H9 (cell line): ENCODE data around the gene MPP1. TPM values are rescaled to one million over a fixed set of nuclear protein-coding genes. Genes with fewer than 3 reads are reported as not detected.

ENCODE experiments used
- DNase-seq: peaks from one replicate; pipeline ENCODE4 v3.0.0-alpha.2; 2017
- H2AFZ ChIP-seq: one replicate; pipeline ENCODE4 v1.6.1; 2013; ENCODE audit warnings: mild to moderate bottlenecking, low read length, control low read depth, moderate library complexity
- H2AK5ac ChIP-seq: 2 replicates; pipeline ENCODE4 v1.6.1; 2013; ENCODE audit warnings: low read length, control low read depth, mixed read lengths; ENCODE audit not compliant: insufficient read length
- H2BK120ac ChIP-seq: one replicate; pipeline ENCODE4 v1.6.1; 2013; ENCODE audit warnings: low read depth, mild to moderate bottlenecking, low read length, control low read depth, inconsistent platforms; ENCODE audit not compliant: poor library complexity, severe bottlenecking
- H2BK12ac ChIP-seq: 2 replicates; pipeline ENCODE4 v1.6.1; 2013; ENCODE audit warnings: low read length, control low read depth, mixed read lengths, low read depth; ENCODE audit not compliant: insufficient read length
- H2BK15ac ChIP-seq: 2 replicates; pipeline ENCODE4 v1.6.1; 2013; ENCODE audit warnings: low read depth, low read length, control low read depth
- H2BK20ac ChIP-seq: one replicate; pipeline ENCODE4 v1.6.1; 2013; ENCODE audit warnings: low read depth, mild to moderate bottlenecking, low read length, control low read depth, inconsistent platforms; ENCODE audit not compliant: poor library complexity, severe bottlenecking
- H2BK5ac ChIP-seq: 2 replicates; pipeline ENCODE4 v1.6.1; 2013; ENCODE audit warnings: low read length, control low read depth, mixed read lengths; ENCODE audit not compliant: insufficient read length
- H3K14ac ChIP-seq: 2 replicates; pipeline ENCODE4 v1.6.1; 2013; ENCODE audit warnings: low read length, control low read depth; ENCODE audit not compliant: insufficient read depth
- H3K18ac ChIP-seq: 2 replicates; pipeline ENCODE4 v1.6.1; 2013; ENCODE audit warnings: low read depth, mild to moderate bottlenecking, mixed read lengths, low read length, control low read depth; ENCODE audit not compliant: insufficient read length
- H3K23ac ChIP-seq: 2 replicates; pipeline ENCODE4 v1.6.1; 2013; ENCODE audit warnings: low read length, control low read depth, mixed read lengths, low read depth; ENCODE audit not compliant: insufficient read length
- H3K23me2 ChIP-seq: 2 replicates; pipeline ENCODE4 v1.6.1; 2013; ENCODE audit warnings: low read depth, mild to moderate bottlenecking, mixed read lengths, low read length, control low read depth; ENCODE audit not compliant: insufficient read length, poor library complexity, severe bottlenecking
- H3K27ac ChIP-seq: 2 replicates; pipeline ENCODE4 v1.5.1; 2013; ENCODE audit warnings: low read length, control low read depth, mixed read lengths, low read depth; ENCODE audit not compliant: insufficient read length
- H3K27me3 ChIP-seq: 2 replicates; pipeline ENCODE4 v1.6.1; 2013; ENCODE audit warnings: low read length, control low read depth, inconsistent platforms; ENCODE audit not compliant: insufficient read depth
- H3K4ac ChIP-seq: 2 replicates; pipeline ENCODE4 v1.6.1; 2013; ENCODE audit warnings: low read depth, mild to moderate bottlenecking, control low read depth, inconsistent platforms, low read length, moderate library complexity
- H3K4me1 ChIP-seq: 2 replicates; pipeline ENCODE4 v1.6.1; 2013; ENCODE audit warnings: low read length, control low read depth, inconsistent platforms; ENCODE audit not compliant: insufficient read depth
- H3K4me2 ChIP-seq: 2 replicates; pipeline ENCODE4 v1.6.1; 2013; ENCODE audit warnings: low read length, control low read depth, mixed read lengths; ENCODE audit not compliant: insufficient read length, insufficient read depth
- H3K56ac ChIP-seq: 2 replicates; pipeline ENCODE4 v1.6.1; 2013; ENCODE audit warnings: low read depth, mild to moderate bottlenecking, mixed read lengths, low read length, control low read depth; ENCODE audit not compliant: insufficient read length
- H3K79me1 ChIP-seq: 2 replicates; pipeline ENCODE4 v1.6.1; 2013; ENCODE audit warnings: low read depth, mild to moderate bottlenecking, moderate library complexity, low read length, control low read depth, inconsistent platforms; ENCODE audit not compliant: insufficient read depth, poor library complexity, severe bottlenecking
- H3K79me2 ChIP-seq: 2 replicates; pipeline ENCODE4 v1.6.1; 2013; ENCODE audit warnings: low read length, control low read depth, inconsistent platforms; ENCODE audit not compliant: insufficient read depth
- H3K9ac ChIP-seq: 2 replicates; pipeline ENCODE4 v1.6.1; 2013; ENCODE audit warnings: low read length, control low read depth, mixed read lengths; ENCODE audit not compliant: insufficient read length; ENCODE audit errors: extremely low read depth
- H3K9me3 ChIP-seq: one replicate; pipeline ENCODE4 v1.6.1; 2013; ENCODE audit warnings: low read depth, low read length, inconsistent platforms; ENCODE audit not compliant: control insufficient read depth
- H3T11ph ChIP-seq: one replicate; pipeline ENCODE4 v1.6.1; 2013; ENCODE audit warnings: mild to moderate bottlenecking, low read length, control low read depth, inconsistent platforms
- H4K20me1 ChIP-seq: one replicate; pipeline ENCODE4 v1.6.1; 2013; ENCODE audit not compliant: control insufficient read depth, insufficient read length, insufficient read depth
- H4K5ac ChIP-seq: 2 replicates; pipeline ENCODE4 v1.6.1; 2013; ENCODE audit warnings: low read depth, mild to moderate bottlenecking, mixed read lengths, low read length, control low read depth; ENCODE audit not compliant: insufficient read length
- H4K8ac ChIP-seq: replicated peaks from 2 replicates; pipeline ENCODE4 v1.6.1; 2013; ENCODE audit warnings: low read length, control low read depth, mixed read lengths, low read depth; ENCODE audit not compliant: insufficient read length
- H4K91ac ChIP-seq: 2 replicates; pipeline ENCODE4 v1.6.1; 2013; ENCODE audit warnings: low read depth, mild to moderate bottlenecking, moderate library complexity, mixed read lengths, low read length, control low read depth; ENCODE audit not compliant: insufficient read length
- H3K27ac Mint-ChIP-seq, 3 experiments: 2 replicates in 2 of 3; 3 replicates in 1 of 3; pipeline ENCODE4 v1.8.0; 2020 to 2021; ENCODE audit warnings: mixed read lengths in 3 of 3, mild to moderate bottlenecking in 1 of 3, moderate library complexity in 1 of 3
- H3K27me3 Mint-ChIP-seq: 2 replicates; pipeline ENCODE4 v1.8.0; 2021; ENCODE audit warnings: low read depth, mild to moderate bottlenecking, moderate library complexity, mixed read lengths
- H3K36me3 Mint-ChIP-seq, 3 experiments: 2 replicates in 2 of 3; 3 replicates in 1 of 3; pipeline ENCODE4 v1.8.0; 2020 to 2021; ENCODE audit warnings: low read depth in 3 of 3, mixed read lengths in 3 of 3; ENCODE audit not compliant: insufficient read depth in 1 of 3
- H3K4me1 Mint-ChIP-seq, 2 experiments: 2 replicates each; pipeline ENCODE4 v1.8.0; 2020; ENCODE audit warnings: mixed read lengths in 2 of 2
- H3K4me3 Mint-ChIP-seq, 2 experiments: 2 replicates in 1 of 2; 3 replicates in 1 of 2; pipeline ENCODE4 v1.8.0; 2020 to 2021; ENCODE audit warnings: mild to moderate bottlenecking in 2 of 2, mixed read lengths in 2 of 2, moderate library complexity in 1 of 2
- H3K9me3 Mint-ChIP-seq, 2 experiments: 2 replicates in 1 of 2; 3 replicates in 1 of 2; pipeline ENCODE4 v1.8.0; 2020; ENCODE audit warnings: mild to moderate bottlenecking in 2 of 2, mixed read lengths in 2 of 2, moderate library complexity in 1 of 2
- CTCF ChIP-seq: fragments of 200-600 bp; sonication (generic); conservative IDR thresholded peaks from 3 replicates; pipeline ENCODE4 v1.8.0; 2021; ENCODE audit warnings: antibody characterized with exemption, mild to moderate bottlenecking
- WGBS: extraction: QIAGEN DNeasy Blood & Tissue Kit; methylation state at CpG from one replicate; pipeline ENCODE4 v1.1.7; 2013; ENCODE audit warnings: missing lambda C conversion rate, low lambda C conversion rate, mixed read lengths; ENCODE audit not compliant: insufficient read length; ENCODE audit errors: extremely low coverage; 5-methylcytosine and 5-hydroxymethylcytosine counted together
- total RNA-seq: library from RNA; stranded (reverse); gene quantifications from 2 replicates; pipeline ENCODE4 v1.2.1, GENCODE V29; 2021

The MPP1 gene
- total RNA-seq, 1 experiment from 2014 or later: 17.9 TPM

DNA sequence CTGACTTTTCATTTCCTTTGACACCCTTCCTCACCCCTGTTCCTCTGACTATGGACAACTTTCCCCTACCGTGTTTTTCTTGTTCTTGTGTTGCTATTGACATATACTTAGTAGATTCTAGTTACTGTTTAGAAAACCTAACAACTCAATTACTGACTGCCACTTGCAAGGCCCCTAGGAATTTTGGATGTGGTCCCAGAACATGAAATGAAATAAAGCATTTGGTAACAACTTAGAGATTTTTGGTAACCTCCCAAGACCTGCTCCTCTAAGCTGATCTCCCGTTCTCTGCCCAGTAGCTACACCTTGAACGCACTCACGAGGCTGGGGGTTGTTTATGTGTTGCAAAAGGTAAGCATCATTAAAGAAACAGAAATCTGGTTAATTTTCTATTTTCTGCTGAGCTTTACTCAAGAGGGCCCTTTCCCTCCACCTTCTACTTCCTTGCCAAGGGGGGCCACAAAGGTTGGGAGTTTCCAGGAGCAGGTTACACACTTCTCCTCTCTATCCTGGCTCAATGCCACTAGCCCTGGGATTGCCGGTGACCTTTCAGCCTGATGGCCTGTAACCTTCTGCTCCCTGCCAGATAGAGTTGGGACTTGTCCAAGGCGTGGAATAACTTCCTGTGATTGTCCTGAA is 74.9 kb downstream of the MPP1 start:
- H3K9me3 Mint-ChIP-seq: peaks cover 79 to 81% of the 10 kb centered on the region in 2 experiments
- no peak overlapping the region for H2BK15ac ChIP-seq
- no peak overlapping the region for H3K4me3 Mint-ChIP-seq
- no peak overlapping the region for H3K27ac Mint-ChIP-seq
- no peak overlapping the region for H3K14ac ChIP-seq
- H3K23ac ChIP-seq: no peak overlapping the region
- H3K79me2 ChIP-seq: no peaks in the 10 kb centered on the region
- H3K9ac ChIP-seq: no peak overlapping the region
- no CpG with 5 or more reads among the region's 6 CpGs for WGBS
- no peak overlapping the region for H2BK5ac ChIP-seq
- DNase-seq: no peak
- no peaks in the 10 kb centered on the region for H3K79me1 ChIP-seq
- H3K9me3 ChIP-seq: peaks cover 65% of the 10 kb centered on the region
- H3K4me1 Mint-ChIP-seq: peaks cover 5 to 9% of the 10 kb centered on the region in 2 experiments; a peak in 2 of 4 replicates
- no peaks in the 10 kb centered on the region for H3K27me3 ChIP-seq
- no peak overlapping the region for H2AK5ac ChIP-seq
- H4K8ac ChIP-seq: no peak overlapping the region
- no peak for TF ChIP-seq CTCF
- H2BK20ac ChIP-seq: no peak overlapping the region
- H3K18ac ChIP-seq: no peak overlapping the region
- no peak overlapping the region for H4K91ac ChIP-seq
- no peak overlapping the region for H3K56ac ChIP-seq
- H3K36me3 Mint-ChIP-seq: peaks cover 0 to 2% (median 0%) of the 10 kb centered on the region in 3 experiments; a peak in 2 of 7 replicates
- H3K23me2 ChIP-seq: no peaks in the 10 kb centered on the region
- H3K27ac ChIP-seq: no peak overlapping the region
- no peak overlapping the region for H3T11ph ChIP-seq
- no peak overlapping the region for H2BK12ac ChIP-seq
- no peak overlapping the region for H2AFZ ChIP-seq
- H3K4me2 ChIP-seq: no peak overlapping the region
- H2BK120ac ChIP-seq: no peak overlapping the region
- no peak overlapping the region for H3K4ac ChIP-seq
- no peaks in the 10 kb centered on the region for H3K27me3 Mint-ChIP-seq
- peaks cover 2% of the 10 kb centered on the region; the same call in 1 of the 2 replicates for H3K4me1 ChIP-seq
- H4K20me1 ChIP-seq: no peaks in the 10 kb centered on the region
- no peak overlapping the region for H4K5ac ChIP-seq
